Activated CD8-positive, alpha-beta T cell treated with anti-CD3 and anti-CD28 coated beads for 36 hours (primary cell): Measurements from ENCODE around the gene GPANK1. TPM values are rescaled to one million over a fixed set of nuclear protein-coding genes. Genes with fewer than 3 reads are reported as not detected.
A peak's percentile ranks its signal among the peaks of the same experiment; 100 is the strongest.

ENCODE experiments used
- ATAC-seq: fragments of 200-7000 bp; cut with Tn5 transposase; one replicate; pipeline ENCODE4 v1.10.0; 2021; ENCODE audit warnings: mild to moderate bottlenecking, moderate library complexity
- CTCF ChIA-PET: fragments of 350-600 bp; sonication (Branson Sonifier 250); formaldehyde crosslinking; loops from one replicate; lab custom pipeline; 2021; ENCODE audit warnings: antibody characterized with exemption; lab: Charles Lee
- POLR2A ChIA-PET: fragments of 350-600 bp; sonication (Branson Sonifier 250); formaldehyde crosslinking; loops from one replicate; lab custom pipeline; 2021; ENCODE audit warnings: antibody characterized with exemption; lab: Charles Lee
- DNase-seq: peaks from one replicate; pipeline ENCODE4 v3.0.0-alpha.2; 2020
- H3K27ac Mint-ChIP-seq: one replicate; pipeline ENCODE4 v1.8.0; 2021; ENCODE audit warnings: mild to moderate bottlenecking, mixed read lengths
- H3K27me3 Mint-ChIP-seq: one replicate; pipeline ENCODE4 v1.8.0; 2021; ENCODE audit warnings: mixed read lengths
- H3K36me3 Mint-ChIP-seq: one replicate; pipeline ENCODE4 v1.8.0; 2021; ENCODE audit warnings: low read depth, mixed read lengths
- H3K4me1 Mint-ChIP-seq: one replicate; pipeline ENCODE4 v1.8.0; 2021; ENCODE audit warnings: low read depth, mixed read lengths
- H3K4me3 Mint-ChIP-seq: one replicate; pipeline ENCODE4 v1.8.0; 2021; ENCODE audit warnings: mild to moderate bottlenecking, moderate library complexity, mixed read lengths
- H3K9me3 Mint-ChIP-seq: one replicate; pipeline ENCODE4 v1.8.0; 2021; ENCODE audit warnings: mixed read lengths
- CTCF ChIP-seq: fragments of 200-600 bp; IDR thresholded peaks from one replicate; pipeline ENCODE4 v1.8.0; 2022; ENCODE audit warnings: antibody characterized with exemption, mild to moderate bottlenecking
- intact Hi-C: fragments of 100-400 bp; cut with micrococcal nuclease; formaldehyde crosslinking; loops from one replicate; pipeline ENCODE4 v1.10.0; 2022
- total RNA-seq, 2 experiments: library from RNA; stranded (reverse); gene quantifications; one replicate each; pipeline ENCODE4 v1.2.3, GENCODE V29; 2021

The GPANK1 gene
- total RNA-seq, 2 experiments from 2014 or later = 29.4 to 30.9 TPM

- CTCF ChIA-PET = interaction anchor here (0.7 to 2.3 kb wide), 12 partner anchors 9 to 146 kb away, joined by 3 to 9 read pairs (median 4); partner anchors contain the start of genes LY6G5C and LY6G6F
- H3K9me3 Mint-ChIP-seq = no peaks in the 10 kb centered on the region
- POLR2A ChIA-PET = interaction anchor here (0.7 to 1.2 kb wide), 4 partner anchors 17 to 21 kb away, joined by 3 to 5 read pairs (median 3); no protein-coding TSS in a partner anchor
Measured at GRCh38 chr6:31690231-31691077, 25.7 kb upstream of the GPANK1 start.

GRCh38 chr6:31689249-31690110 is 24.7 kb upstream of the GPANK1 start:
- H3K9me3 Mint-ChIP-seq = no peaks in the 10 kb centered on the region
- ChIA-PET CTCF (interaction anchor here (0.7 to 2.3 kb wide), 12 partner anchors 9 to 145 kb away, joined by 3 to 9 read pairs (median 4); partner anchors contain the start of genes C6orf47 and LY6G6F), POLR2A (no interaction called here)
- intact Hi-C loops = no loop called here
- H3K36me3 Mint-ChIP-seq = peaks cover 17% of the 10 kb centered on the region
- H3K27ac Mint-ChIP-seq = peak overlapping the region; percentile 40
- no peak overlapping the region for H3K4me3 Mint-ChIP-seq
- peaks cover 5% of the 10 kb centered on the region for H3K4me1 Mint-ChIP-seq
- TF ChIP-seq CTCF = no peak
- DNase-seq (peak; percentile 28), ATAC-seq (peak; percentile 42)
- H3K27me3 Mint-ChIP-seq = no peaks in the 10 kb centered on the region

More at GRCh38 chr6:31690231-31691077, 25.7 kb upstream of the GPANK1 start:
- DNase-seq = no peak
- Mint-ChIP-seq H3K27ac (peak overlapping the region; percentile 40), H3K4me1 (peaks cover 5% of the 10 kb centered on the region), H3K36me3 (peaks cover 17% of the 10 kb centered on the region), H3K27me3 (no peaks in the 10 kb centered on the region), H3K4me3 (no peak overlapping the region)
- no peak for TF ChIP-seq CTCF
- intact Hi-C loops = no loop called here
- ATAC-seq = no peak

- intact Hi-C loops = no loop called here
- ChIA-PET CTCF (interaction anchor here (0.8 to 1.5 kb wide), 3 partner anchors 27 to 82 kb away, joined by 3 to 4 read pairs (median 3); partner anchors contain the start of gene C6orf47), POLR2A (interaction anchor here (0.8 to 1.3 kb wide), 3 partner anchors 10 to 51 kb away, joined by 3 to 4 read pairs (median 3); partner anchors contain the start of genes BAG6 and MSH5)
- DNase-seq (no peak), ATAC-seq (no peak)
- Mint-ChIP-seq H3K27ac (no peak overlapping the region), H3K4me1 (peaks cover 5% of the 10 kb centered on the region), H3K9me3 (no peaks in the 10 kb centered on the region), H3K27me3 (no peaks in the 10 kb centered on the region), H3K4me3 (no peak overlapping the region), H3K36me3 (peaks cover 14% of the 10 kb centered on the region)
- no peak for TF ChIP-seq CTCF
Measured at GRCh38 chr6:31687860-31688693, 23.3 kb upstream of the GPANK1 start.

GRCh38 chr6:31687321-31687720 is 22.5 kb upstream of the GPANK1 start:
- no peak for DNase-seq
- peaks cover 5% of the 10 kb centered on the region for H3K4me1 Mint-ChIP-seq
- no peak overlapping the region for H3K27ac Mint-ChIP-seq
- CTCF ChIA-PET = interaction anchor here (1.4 kb wide), 1 partner anchor 35 kb away, joined by 3 read pairs; no protein-coding TSS in a partner anchor
- POLR2A ChIA-PET = interaction anchor here (0.8 to 1.5 kb wide), 4 partner anchors 18 to 52 kb away, joined by 3 to 4 read pairs (median 3); partner anchors contain the start of genes BAG6, LY6G5B, MPIG6B and MSH5
- H3K36me3 Mint-ChIP-seq = peaks cover 10% of the 10 kb centered on the region
- intact Hi-C loops = no loop called here
- no peak for TF ChIP-seq CTCF
- ATAC-seq = no peak
- no peaks in the 10 kb centered on the region for H3K9me3 Mint-ChIP-seq
- no peaks in the 10 kb centered on the region for H3K27me3 Mint-ChIP-seq
- no peak overlapping the region for H3K4me3 Mint-ChIP-seq
